GM23338 (cell line): ENCODE measurements around the gene RSAD1. TPM values are rescaled to one million over a fixed set of nuclear protein-coding genes. Genes with fewer than 3 reads are reported as not detected.

Experiments
- ATAC-seq: fragments of 200-7000 bp; cut with Tn5 transposase; 3 replicates; pipeline ENCODE4 v1.9.1; 2020
- DNase-seq: peaks from one replicate; pipeline ENCODE4 v3.0.0-alpha.2; 2015; ENCODE audit warnings: low spot score
- H2AFZ ChIP-seq: fragments of 200-600 bp; sonication (generic); 2 replicates; pipeline ENCODE4 v1.8.0; 2016; ENCODE audit warnings: antibody characterized with exemption, mild to moderate bottlenecking, moderate library complexity
- H3F3A ChIP-seq: fragments of 200-600 bp; sonication (generic); replicated peaks from 2 replicates; pipeline ENCODE4 v1.8.0; 2017; ENCODE audit warnings: antibody characterized with exemption, mixed run types, low read depth
- H3K27ac ChIP-seq: fragments of 200-600 bp; sonication (generic); 2 replicates; pipeline ENCODE4 v1.6.1; 2016; ENCODE audit warnings: low read depth
- H3K27me3 ChIP-seq: fragments of 200-600 bp; sonication (generic); 2 replicates; pipeline ENCODE4 v1.8.0; 2016; ENCODE audit warnings: mild to moderate bottlenecking, mixed run types, moderate library complexity; ENCODE audit not compliant: insufficient read depth
- H3K36me3 ChIP-seq: fragments of 200-600 bp; sonication (generic); 2 replicates; pipeline ENCODE4 v1.8.0; 2016; ENCODE audit warnings: mild to moderate bottlenecking; ENCODE audit not compliant: insufficient read depth
- H3K4me1 ChIP-seq: fragments of 200-600 bp; sonication (generic); 2 replicates; pipeline ENCODE4 v1.8.0; 2016; ENCODE audit warnings: mild to moderate bottlenecking, moderate library complexity; ENCODE audit not compliant: insufficient read depth
- H3K4me2 ChIP-seq: fragments of 200-600 bp; sonication (generic); 2 replicates; pipeline ENCODE4 v1.7.1; 2017; ENCODE audit warnings: mixed run types
- H3K4me3 ChIP-seq: fragments of 200-600 bp; sonication (generic); 2 replicates; pipeline ENCODE4 v1.6.1; 2016; ENCODE audit warnings: mixed run types
- H3K79me2 ChIP-seq: fragments of 200-600 bp; sonication (generic); replicated peaks from 2 replicates; pipeline ENCODE4 v1.8.0; 2017; ENCODE audit warnings: mild to moderate bottlenecking; ENCODE audit not compliant: insufficient read depth
- H3K9me2 ChIP-seq: fragments of 200-600 bp; sonication (generic); 2 replicates; pipeline ENCODE4 v1.8.0; 2017; ENCODE audit not compliant: insufficient read depth
- H4K20me1 ChIP-seq: fragments of 200-600 bp; sonication (generic); replicated peaks from 2 replicates; pipeline ENCODE4 v1.8.0; 2017; ENCODE audit warnings: mild to moderate bottlenecking; ENCODE audit not compliant: insufficient read depth
- H3K27ac Mint-ChIP-seq: 2 replicates; pipeline ENCODE4 v1.8.0; 2020; ENCODE audit warnings: inconsistent platforms, mild to moderate bottlenecking, moderate library complexity, mixed read lengths
- H3K27me3 Mint-ChIP-seq: 3 replicates; pipeline ENCODE4 v1.8.0; 2022; ENCODE audit warnings: low read depth, mild to moderate bottlenecking, moderate library complexity, mixed read lengths, inconsistent platforms; ENCODE audit not compliant: insufficient read depth, poor library complexity
- H3K36me3 Mint-ChIP-seq: 3 replicates; pipeline ENCODE4 v1.8.0; 2021; ENCODE audit warnings: low read depth, mild to moderate bottlenecking, inconsistent platforms, moderate library complexity, mixed read lengths
- H3K4me1 Mint-ChIP-seq: 3 replicates; pipeline ENCODE4 v1.8.0; 2020; ENCODE audit warnings: mild to moderate bottlenecking, inconsistent platforms, mixed read lengths
- H3K4me3 Mint-ChIP-seq: 3 replicates; pipeline ENCODE4 v1.8.0; 2021; ENCODE audit warnings: moderate library complexity, mild to moderate bottlenecking, inconsistent platforms, mixed read lengths
- H3K9me3 Mint-ChIP-seq: 3 replicates; pipeline ENCODE4 v1.8.0; 2020; ENCODE audit warnings: moderate library complexity, mild to moderate bottlenecking, inconsistent platforms, mixed read lengths
- ETS1 ChIP-seq: IDR thresholded peaks from 2 replicates; pipeline ENCODE4 v1.6.1; 2016; ENCODE audit warnings: antibody characterized with exemption
- EZH2 ChIP-seq: fragments of 200-600 bp; sonication (generic); IDR thresholded peaks from one replicate; pipeline ENCODE4 v1.8.0; 2017; ENCODE audit warnings: antibody characterized with exemption, mild to moderate bottlenecking, low read depth; ENCODE audit not compliant: unreplicated experiment
- NANOG ChIP-seq: IDR thresholded peaks from 2 replicates; pipeline ENCODE4 v1.6.1; 2016; ENCODE audit warnings: antibody characterized with exemption, borderline replicate concordance
- POLR2AphosphoS5 ChIP-seq: IDR thresholded peaks from 2 replicates; pipeline ENCODE4 v1.6.1; 2016; ENCODE audit warnings: antibody characterized with exemption, low read depth
- STAT1 ChIP-seq: IDR thresholded peaks from one replicate; pipeline ENCODE4 v1.6.1; 2016; ENCODE audit warnings: antibody characterized with exemption; ENCODE audit not compliant: unreplicated experiment
- ZNF114 ChIP-seq: fragments of 250-450 bp; sonication (Bioruptor Pico); IDR thresholded peaks from 2 replicates; pipeline ENCODE4 v1.5.0; 2020; ENCODE audit warnings: mild to moderate bottlenecking, moderate library complexity
- ZNF331 ChIP-seq: fragments of 250-450 bp; sonication (Bioruptor Pico); IDR thresholded peaks from 2 replicates; pipeline ENCODE4 v1.5.0; 2020; ENCODE audit warnings: low read depth, mild to moderate bottlenecking, moderate library complexity
- polyA plus RNA-seq: library from polyadenylated mRNA; unstranded; fragments of >200 nt; fragmentation: Nextera tagmentation; extraction: Ambion mirVana; gene quantifications from 2 replicates; pipeline ENCODE4 v1.2.1, GENCODE V29; 2016
- total RNA-seq: library from RNA; depleted of rRNA; stranded (reverse); fragments of >200 nt; shearing (Covaris generic); gene quantifications from 2 replicates; pipeline ENCODE4 v1.2.3, GENCODE V29; 2014
- TF ChIP-seq, protein P1 (sequence below): fragments of 250-450 bp; sonication (Bioruptor Pico); IDR thresholded peaks from 2 replicates; pipeline ENCODE4 v1.5.0; 2020; ENCODE audit warnings: mild to moderate bottlenecking, moderate library complexity

Gene RSAD1
- total and polyA plus RNA-seq, 2 experiments from 2014 or later = 18.4 to 28.7 TPM

DNA sequence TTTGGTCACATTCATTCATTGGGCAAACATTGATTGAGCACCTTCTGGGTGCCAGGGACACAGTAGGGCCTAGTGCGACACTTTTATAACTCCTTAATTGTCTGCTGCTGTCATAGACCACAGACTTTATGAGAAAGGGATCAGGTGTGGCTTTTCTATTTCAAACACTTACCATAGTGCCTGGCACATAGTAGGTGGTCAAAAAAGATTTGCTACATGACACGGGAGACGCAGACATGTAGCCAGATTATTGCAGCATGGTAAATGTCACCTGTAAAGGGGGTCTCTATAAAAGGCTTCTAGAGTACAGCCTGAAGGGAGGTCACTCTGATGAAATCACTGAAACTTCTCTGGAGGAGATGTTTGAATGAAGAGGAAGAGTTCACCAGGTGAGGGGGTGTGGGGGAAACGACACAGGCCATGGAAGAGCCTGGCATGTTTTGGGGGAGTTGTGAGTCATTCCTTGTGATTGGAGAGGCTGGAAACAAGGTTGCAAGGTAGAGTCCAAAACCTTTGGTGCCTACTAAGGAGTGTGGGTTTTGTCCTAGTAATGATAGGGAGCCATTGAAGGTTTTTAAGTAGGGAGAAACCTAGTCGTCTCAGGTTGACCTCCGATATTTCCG is 1.6 kb downstream of the RSAD1 start:
- Histone ChIP-seq H3K9me2 (no peaks in the 10 kb centered on the region), H3K4me1 (peaks cover 6% of the 10 kb centered on the region; the same call in 1 of the 2 replicates), H3K79me2 (no peaks in the 10 kb centered on the region), H4K20me1 (no peaks in the 10 kb centered on the region), H3K36me3 (no peaks in the 10 kb centered on the region), H3K4me3 (no peak overlapping the region), H3K4me2 (peak overlapping the region; percentile 100; the same call in 1 of the 2 replicates), H3K27me3 (peaks cover 11% of the 10 kb centered on the region; the same call in 1 of the 2 replicates), H3F3A (0 out of 2 replicates have a peak, but pooled peaks cover 16% of the 10 kb centered on the region), H2AFZ (no peak overlapping the region), H3K27ac (no peak overlapping the region)
- peaks cover 28% of the 10 kb centered on the region for H3K36me3 Mint-ChIP-seq
- ATAC-seq = no peak
- peaks cover 11% of the 10 kb centered on the region for H3K27me3 Mint-ChIP-seq
- no peaks in the 10 kb centered on the region for H3K9me3 Mint-ChIP-seq
- H3K27ac Mint-ChIP-seq = no peak overlapping the region
- H3K4me1 Mint-ChIP-seq = peaks cover 16% of the 10 kb centered on the region
- no peak for DNase-seq
- H3K4me3 Mint-ChIP-seq = peak overlapping the region; percentile 88; the same call in 2 of the 3 replicates
- TF ChIP-seq ZNF331 (CRISPR knock-in tag) = no peak
- TF ChIP-seq ZNF114 = no peak
- no peak for TF ChIP-seq POLR2AphosphoS5
- no peak for TF ChIP-seq EZH2
- TF ChIP-seq STAT1 = no peak
- TF ChIP-seq, protein P1, sequence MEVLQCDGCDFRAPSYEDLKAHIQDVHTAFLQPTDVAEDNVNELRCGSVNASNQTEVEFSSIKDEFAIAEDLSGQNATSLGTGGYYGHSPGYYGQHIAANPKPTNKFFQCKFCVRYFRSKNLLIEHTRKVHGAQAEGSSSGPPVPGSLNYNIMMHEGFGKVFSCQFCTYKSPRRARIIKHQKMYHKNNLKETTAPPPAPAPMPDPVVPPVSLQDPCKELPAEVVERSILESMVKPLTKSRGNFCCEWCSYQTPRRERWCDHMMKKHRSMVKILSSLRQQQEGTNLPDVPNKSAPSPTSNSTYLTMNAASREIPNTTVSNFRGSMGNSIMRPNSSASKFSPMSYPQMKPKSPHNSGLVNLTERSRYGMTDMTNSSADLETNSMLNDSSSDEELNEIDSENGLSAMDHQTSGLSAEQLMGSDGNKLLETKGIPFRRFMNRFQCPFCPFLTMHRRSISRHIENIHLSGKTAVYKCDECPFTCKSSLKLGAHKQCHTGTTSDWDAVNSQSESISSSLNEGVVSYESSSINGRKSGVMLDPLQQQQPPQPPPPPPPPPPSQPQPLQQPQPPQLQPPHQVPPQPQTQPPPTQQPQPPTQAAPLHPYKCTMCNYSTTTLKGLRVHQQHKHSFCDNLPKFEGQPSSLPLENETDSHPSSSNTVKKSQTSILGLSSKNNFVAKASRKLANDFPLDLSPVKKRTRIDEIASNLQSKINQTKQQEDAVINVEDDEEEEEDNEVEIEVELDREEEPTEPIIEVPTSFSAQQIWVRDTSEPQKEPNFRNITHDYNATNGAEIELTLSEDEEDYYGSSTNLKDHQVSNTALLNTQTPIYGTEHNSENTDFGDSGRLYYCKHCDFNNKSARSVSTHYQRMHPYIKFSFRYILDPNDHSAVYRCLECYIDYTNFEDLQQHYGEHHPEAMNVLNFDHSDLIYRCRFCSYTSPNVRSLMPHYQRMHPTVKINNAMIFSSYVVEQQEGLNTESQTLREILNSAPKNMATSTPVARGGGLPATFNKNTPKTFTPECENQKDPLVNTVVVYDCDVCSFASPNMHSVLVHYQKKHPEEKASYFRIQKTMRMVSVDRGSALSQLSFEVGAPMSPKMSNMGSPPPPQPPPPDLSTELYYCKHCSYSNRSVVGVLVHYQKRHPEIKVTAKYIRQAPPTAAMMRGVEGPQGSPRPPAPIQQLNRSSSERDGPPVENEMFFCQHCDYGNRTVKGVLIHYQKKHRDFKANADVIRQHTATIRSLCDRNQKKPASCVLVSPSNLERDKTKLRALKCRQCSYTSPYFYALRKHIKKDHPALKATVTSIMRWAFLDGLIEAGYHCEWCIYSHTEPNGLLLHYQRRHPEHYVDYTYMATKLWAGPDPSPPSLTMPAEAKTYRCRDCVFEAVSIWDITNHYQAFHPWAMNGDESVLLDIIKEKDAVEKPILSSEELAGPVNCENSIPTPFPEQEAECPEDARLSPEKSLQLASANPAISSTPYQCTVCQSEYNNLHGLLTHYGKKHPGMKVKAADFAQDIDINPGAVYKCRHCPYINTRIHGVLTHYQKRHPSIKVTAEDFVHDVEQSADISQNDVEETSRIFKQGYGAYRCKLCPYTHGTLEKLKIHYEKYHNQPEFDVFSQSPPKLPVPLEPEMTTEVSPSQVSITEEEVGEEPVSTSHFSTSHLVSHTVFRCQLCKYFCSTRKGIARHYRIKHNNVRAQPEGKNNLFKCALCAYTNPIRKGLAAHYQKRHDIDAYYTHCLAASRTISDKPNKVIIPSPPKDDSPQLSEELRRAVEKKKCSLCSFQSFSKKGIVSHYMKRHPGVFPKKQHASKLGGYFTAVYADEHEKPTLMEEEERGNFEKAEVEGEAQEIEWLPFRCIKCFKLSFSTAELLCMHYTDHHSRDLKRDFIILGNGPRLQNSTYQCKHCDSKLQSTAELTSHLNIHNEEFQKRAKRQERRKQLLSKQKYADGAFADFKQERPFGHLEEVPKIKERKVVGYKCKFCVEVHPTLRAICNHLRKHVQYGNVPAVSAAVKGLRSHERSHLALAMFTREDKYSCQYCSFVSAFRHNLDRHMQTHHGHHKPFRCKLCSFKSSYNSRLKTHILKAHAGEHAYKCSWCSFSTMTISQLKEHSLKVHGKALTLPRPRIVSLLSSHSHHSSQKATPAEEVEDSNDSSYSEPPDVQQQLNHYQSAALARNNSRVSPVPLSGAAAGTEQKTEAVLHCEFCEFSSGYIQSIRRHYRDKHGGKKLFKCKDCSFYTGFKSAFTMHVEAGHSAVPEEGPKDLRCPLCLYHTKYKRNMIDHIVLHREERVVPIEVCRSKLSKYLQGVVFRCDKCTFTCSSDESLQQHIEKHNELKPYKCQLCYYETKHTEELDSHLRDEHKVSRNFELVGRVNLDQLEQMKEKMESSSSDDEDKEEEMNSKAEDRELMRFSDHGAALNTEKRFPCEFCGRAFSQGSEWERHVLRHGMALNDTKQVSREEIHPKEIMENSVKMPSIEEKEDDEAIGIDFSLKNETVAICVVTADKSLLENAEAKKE (CRISPR knock-in tag) = no peak
- no peak for TF ChIP-seq NANOG
- no peak for TF ChIP-seq ETS1
